ENCODE results near the gene CDK14.

CDK14 gene

GRCh38 chr7:90701771-90702170 lies 105.7 kb downstream of the CDK14 start:
- Histone ChIP-seq H2AFZ (ENCODE audit: low read depth, low read length) (no peak overlapping the region), H3K4me2 (ENCODE audit: insufficient read depth, low read length) (no peak overlapping the region), H4K20me1 (ENCODE audit: insufficient read depth, low read length) (no peaks in the 10 kb centered on the region), H3K27ac (ENCODE audit: low read length) (no peak overlapping the region), H3K4me1 (ENCODE audit: insufficient read depth, low read length) (no peaks in the 10 kb centered on the region), H3K27me3 (ENCODE audit: insufficient read depth, low read length, poor library complexity) (no peaks in the 10 kb centered on the region), H3K79me2 (ENCODE audit: insufficient read depth, low read length) (no peaks in the 10 kb centered on the region), H3K9me3 (ENCODE audit: insufficient read depth, low read length, severe bottlenecking) (no peaks in the 10 kb centered on the region), H3K4me3 (ENCODE audit: low read depth in 1 of 2, low read length in 2 of 2) (no peak overlapping the region), H3K9ac (ENCODE audit: low read depth, low read length) (no peak overlapping the region), H3K36me3 (ENCODE audit: insufficient read depth, low read length) (no peaks in the 10 kb centered on the region)
- TF ChIP-seq CTCF (IDR thresholded peaks at IDR 0.05; ENCODE audit: borderline replicate concordance, extremely low read depth, low read length, poor library complexity, severe bottlenecking) (no peak), EZH2 (IDR thresholded peaks at IDR 0.05; ENCODE audit: borderline replicate concordance, low read depth, low read length, severe bottlenecking) (no peak)
- DNase-seq, result no peak
- no peak for ATAC-seq (ENCODE audit: insufficient read depth, low read depth)

GRCh38 chr7:90705391-90706071 lies 109.4 kb downstream of the CDK14 start:
- no peak overlapping the region for H3K27ac ChIP-seq (ENCODE audit: low read length)
- H3K36me3 ChIP-seq (ENCODE audit: insufficient read depth, low read length), result no peaks in the 10 kb centered on the region
- H4K20me1 ChIP-seq (ENCODE audit: insufficient read depth, low read length), result no peaks in the 10 kb centered on the region
- no peaks in the 10 kb centered on the region for H3K27me3 ChIP-seq (ENCODE audit: insufficient read depth, low read length, poor library complexity)
- H3K79me2 ChIP-seq (ENCODE audit: insufficient read depth, low read length), result no peaks in the 10 kb centered on the region
- no peak overlapping the region for H3K4me2 ChIP-seq (ENCODE audit: insufficient read depth, low read length)
- H3K4me3 ChIP-seq (ENCODE audit: low read depth in 1 of 2, low read length in 2 of 2), result no peak overlapping the region
- DNase-seq, result no peak
- TF ChIP-seq EZH2 (IDR thresholded peaks at IDR 0.05; ENCODE audit: borderline replicate concordance, low read depth, low read length, severe bottlenecking) (no peak), CTCF (IDR thresholded peaks at IDR 0.05; ENCODE audit: borderline replicate concordance, extremely low read depth, low read length, poor library complexity, severe bottlenecking) (no peak)
- H2AFZ ChIP-seq (ENCODE audit: low read depth, low read length), result no peak overlapping the region
- no peak overlapping the region for H3K9ac ChIP-seq (ENCODE audit: low read depth, low read length)
- H3K4me1 ChIP-seq (ENCODE audit: insufficient read depth, low read length), result no peaks in the 10 kb centered on the region
- H3K9me3 ChIP-seq (ENCODE audit: insufficient read depth, low read length, severe bottlenecking), result no peaks in the 10 kb centered on the region
- no peak for ATAC-seq (ENCODE audit: insufficient read depth, low read depth)

- Histone ChIP-seq H3K9me3 (ENCODE audit: insufficient read depth, low read length, severe bottlenecking) (no peaks in the 10 kb centered on the region), H3K4me3 (ENCODE audit: low read depth in 1 of 2, low read length in 2 of 2) (no peak overlapping the region), H3K4me2 (ENCODE audit: insufficient read depth, low read length) (no peak overlapping the region), H3K27me3 (ENCODE audit: insufficient read depth, low read length, poor library complexity) (no peaks in the 10 kb centered on the region), H2AFZ (ENCODE audit: low read depth, low read length) (no peak overlapping the region), H3K36me3 (ENCODE audit: insufficient read depth, low read length) (no peaks in the 10 kb centered on the region), H3K79me2 (ENCODE audit: insufficient read depth, low read length) (no peaks in the 10 kb centered on the region), H4K20me1 (ENCODE audit: insufficient read depth, low read length) (no peaks in the 10 kb centered on the region), H3K9ac (ENCODE audit: low read depth, low read length) (no peak overlapping the region), H3K4me1 (ENCODE audit: insufficient read depth, low read length) (no peaks in the 10 kb centered on the region), H3K27ac (ENCODE audit: low read length) (no peak overlapping the region)
- ATAC-seq (ENCODE audit: insufficient read depth, low read depth), result no peak
- no peak for DNase-seq
- TF ChIP-seq CTCF (IDR thresholded peaks at IDR 0.05; ENCODE audit: borderline replicate concordance, extremely low read depth, low read length, poor library complexity, severe bottlenecking) (no peak), EZH2 (IDR thresholded peaks at IDR 0.05; ENCODE audit: borderline replicate concordance, low read depth, low read length, severe bottlenecking) (no peak)
These were observed 110.1 kb downstream of the CDK14 start for GRCh38 chr7:90706072-90706716.

All from DND-41 (cell line).